Measurements from ENCODE around the gene PKD1. TPM values are rescaled to one million over a fixed set of nuclear protein-coding genes. Genes with fewer than 3 reads are reported as not detected.
A peak's percentile ranks its signal among the peaks of the same experiment; 100 is the strongest.
"Not testable (repeated sequence)": the region's sequence is repeated elsewhere in the genome, so short reads cannot be mapped to it uniquely, and the experiment has no call there.

The PKD1 gene
- polyA plus RNA-seq, 4 donors, result 51.6 to 119 (median 94.0) TPM

- not testable (repeated sequence) for DNase-seq (ENCODE audit: low read depth in 4 of 4, low spot score in 3 of 4)
Measured at GRCh38 chr16:2126161-2126743, 9.4 kb downstream of the PKD1 start.

- not testable (repeated sequence) for DNase-seq (ENCODE audit: low read depth in 4 of 4, low spot score in 3 of 4)
Measured at GRCh38 chr16:2125609-2126008, 10.1 kb downstream of the PKD1 start.

GRCh38 chr16:2124694-2125444, 10.8 kb downstream of the PKD1 start:
- peak in 1 of 4 donors; percentile 39 for DNase-seq (ENCODE audit: low read depth in 4 of 4, low spot score in 3 of 4)

- DNase-seq (ENCODE audit: low read depth in 4 of 4, low spot score in 3 of 4), result not testable (repeated sequence)
Measured at GRCh38 chr16:2124377-2124693, 11.4 kb downstream of the PKD1 start.

- not testable (repeated sequence) for DNase-seq (ENCODE audit: low read depth in 4 of 4, low spot score in 3 of 4)
Measured at GRCh38 chr16:2123706-2124376, 11.9 kb downstream of the PKD1 start.

GRCh38 chr16:2122934-2123683, 12.6 kb downstream of the PKD1 start:
- DNase-seq (ENCODE audit: low read depth in 4 of 4, low spot score in 3 of 4), result not testable (repeated sequence)

- DNase-seq (ENCODE audit: low read depth in 4 of 4, low spot score in 3 of 4), result no peak
Measured at GRCh38 chr16:2122429-2122828, 13.3 kb downstream of the PKD1 start.

GRCh38 chr16:2121853-2122252, 13.8 kb downstream of the PKD1 start:
- DNase-seq (ENCODE audit: low read depth in 4 of 4, low spot score in 3 of 4), result no peak

GRCh38 chr16:2121325-2121724, 14.4 kb downstream of the PKD1 start:
- DNase-seq (ENCODE audit: low read depth in 4 of 4, low spot score in 3 of 4), result not testable (repeated sequence)

GRCh38 chr16:2117960-2118722, 17.6 kb downstream of the PKD1 start:
- DNase-seq (ENCODE audit: low read depth in 4 of 4, low spot score in 3 of 4), result not testable (repeated sequence)

- not testable (repeated sequence) for DNase-seq (ENCODE audit: low read depth in 4 of 4, low spot score in 3 of 4)
Measured at GRCh38 chr16:2117341-2117740, 18.4 kb downstream of the PKD1 start.

GRCh38 chr16:2116428-2116827, 19.3 kb downstream of the PKD1 start:
- not testable (repeated sequence) for DNase-seq (ENCODE audit: low read depth in 4 of 4, low spot score in 3 of 4)

- DNase-seq (ENCODE audit: low read depth in 4 of 4, low spot score in 3 of 4), result no peak
Measured at GRCh38 chr16:2115591-2115973, 20.1 kb downstream of the PKD1 start.

GRCh38 chr16:2114885-2115590, 20.7 kb downstream of the PKD1 start:
- not testable (repeated sequence) for DNase-seq (ENCODE audit: low read depth in 4 of 4, low spot score in 3 of 4)

GRCh38 chr16:2114225-2114624, 21.5 kb downstream of the PKD1 start:
- not testable (repeated sequence) for DNase-seq (ENCODE audit: low read depth in 4 of 4, low spot score in 3 of 4)

GRCh38 chr16:2112539-2113106, 23.1 kb downstream of the PKD1 start:
- not testable (repeated sequence) for DNase-seq (ENCODE audit: low read depth in 4 of 4, low spot score in 3 of 4)

- not testable (repeated sequence) for DNase-seq (ENCODE audit: low read depth in 4 of 4, low spot score in 3 of 4)
Measured at GRCh38 chr16:2111412-2112335, 24.0 kb downstream of the PKD1 start.

- not testable (repeated sequence) for DNase-seq (ENCODE audit: low read depth in 4 of 4, low spot score in 3 of 4)
Measured at GRCh38 chr16:2111009-2111353, 24.7 kb downstream of the PKD1 start.

Measured in left renal pelvis (tissue), 4 donors.